ENCODE results near the gene ZNF785. TPM values are rescaled to one million over a fixed set of nuclear protein-coding genes. Genes with fewer than 3 reads are reported as not detected.
A peak's percentile ranks its signal among the peaks of the same experiment; 100 is the strongest.

The ZNF785 gene
- total RNA-seq, 1 experiment from 2014 or later = 2.8 TPM

GRCh38 chr16:30569281-30569680, 16.2 kb downstream of the ZNF785 start:
- no peak for DNase-seq (ENCODE audit: low read depth)
- in situ Hi-C loops (cut with HindIII; ENCODE audit: low pct_unique_long_range_greater_than_20kb, low sequenced_read_pairs) = no loop called here

DNA sequence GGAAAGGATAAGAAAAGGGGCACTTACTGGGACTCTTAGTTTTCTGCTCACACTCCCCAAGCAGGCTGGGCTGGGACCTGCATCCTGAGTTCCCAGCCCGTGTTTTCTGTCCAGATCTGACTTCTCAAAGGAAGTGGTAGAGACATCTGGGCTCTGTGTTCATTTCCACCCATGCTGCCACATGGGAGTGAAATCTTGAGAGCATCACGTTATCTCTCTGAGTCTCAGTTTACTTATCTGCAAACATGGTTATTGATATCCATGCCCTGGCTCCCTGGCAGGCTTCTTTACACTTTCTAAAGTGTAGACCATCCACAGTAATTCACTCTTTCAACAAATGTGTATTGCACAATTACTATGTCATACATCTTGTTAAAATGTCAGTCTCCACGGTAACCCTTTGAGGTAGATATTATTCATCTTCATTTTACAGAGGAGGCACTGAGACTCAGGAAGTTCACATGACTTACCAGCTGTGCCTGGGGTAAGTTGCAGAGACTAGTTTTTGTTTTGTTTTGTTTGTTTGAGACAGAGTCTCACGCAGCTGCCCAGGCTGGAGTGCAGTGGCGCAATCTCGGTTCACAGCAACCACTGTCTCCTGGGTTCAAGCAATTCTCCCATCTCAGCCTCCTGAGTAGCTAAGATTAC, 17.4 kb downstream of the ZNF785 start:
- in situ Hi-C loops (cut with HindIII; ENCODE audit: low pct_unique_long_range_greater_than_20kb, low sequenced_read_pairs) = no loop called here
- DNase-seq (ENCODE audit: low read depth) = peak; percentile 39

- DNase-seq (ENCODE audit: low read depth) = peak; percentile 65
- in situ Hi-C loops (cut with HindIII; ENCODE audit: low pct_unique_long_range_greater_than_20kb, low sequenced_read_pairs) = no loop called here
Measured at GRCh38 chr16:30567160-30567990, 18.1 kb downstream of the ZNF785 start.

- DNase-seq (ENCODE audit: low read depth) = no peak
- in situ Hi-C loops (cut with HindIII; ENCODE audit: low pct_unique_long_range_greater_than_20kb, low sequenced_read_pairs) = no loop called here
Measured at GRCh38 chr16:30566531-30566930, 19.0 kb downstream of the ZNF785 start.

GRCh38 chr16:30565984-30566383, 19.5 kb downstream of the ZNF785 start:
- in situ Hi-C loops (cut with HindIII; ENCODE audit: low pct_unique_long_range_greater_than_20kb, low sequenced_read_pairs) = no loop called here

GRCh38 chr16:30565526-30565925, 20.0 kb downstream of the ZNF785 start:
- DNase-seq (ENCODE audit: low read depth) = no peak
- in situ Hi-C loops (cut with HindIII; ENCODE audit: low pct_unique_long_range_greater_than_20kb, low sequenced_read_pairs) = no loop called here

More at GRCh38 chr16:30565984-30566383, 19.5 kb downstream of the ZNF785 start:
- DNase-seq (ENCODE audit: low read depth) = no peak

GRCh38 chr16:30562021-30562420, 23.5 kb downstream of the ZNF785 start:
- no peak for DNase-seq (ENCODE audit: low read depth)
- in situ Hi-C loops (cut with HindIII; ENCODE audit: low pct_unique_long_range_greater_than_20kb, low sequenced_read_pairs) = no loop called here

DNA sequence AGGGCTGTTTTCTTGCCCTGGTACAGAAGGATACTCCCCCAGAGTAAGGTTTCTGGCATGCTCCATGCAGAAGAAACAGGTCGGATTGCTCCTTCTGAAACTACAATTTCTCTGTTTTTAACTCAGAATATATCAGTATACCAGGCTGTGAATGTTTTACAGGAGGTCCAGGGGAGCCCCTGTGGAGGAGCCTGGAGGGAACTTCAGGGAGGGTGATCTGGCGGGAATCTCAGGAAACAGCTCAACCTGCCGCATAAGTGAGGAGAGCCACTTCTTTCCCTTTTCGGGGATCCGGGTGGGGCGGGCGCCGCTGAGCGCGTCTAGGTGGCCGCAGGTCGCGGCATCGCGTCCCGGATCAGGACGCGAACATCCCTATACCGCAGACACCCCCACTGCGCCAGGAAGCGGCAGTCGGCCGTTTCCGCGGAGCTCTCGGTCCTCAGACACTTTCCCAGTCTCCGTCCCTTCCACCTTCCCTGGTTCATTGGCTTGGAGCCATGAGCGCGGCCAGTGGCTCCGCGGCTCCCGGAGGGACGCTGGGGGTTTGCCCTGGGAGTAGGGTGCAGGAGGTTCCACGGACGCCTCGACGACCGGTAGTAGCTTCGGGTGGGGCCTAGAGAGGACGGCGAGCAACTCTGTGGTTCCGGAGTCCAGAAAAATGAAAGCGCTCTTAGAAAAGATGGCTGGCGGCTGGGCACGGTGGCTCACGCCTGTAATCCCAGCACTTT, 24.2 kb downstream of the ZNF785 start:
- in situ Hi-C loops (cut with HindIII; ENCODE audit: low pct_unique_long_range_greater_than_20kb, low sequenced_read_pairs) = no loop called here
- DNase-seq (ENCODE audit: low read depth) = no peak

GRCh38 chr16:30559690-30560089, 25.8 kb downstream of the ZNF785 start:
- in situ Hi-C loops (cut with HindIII; ENCODE audit: low pct_unique_long_range_greater_than_20kb, low sequenced_read_pairs) = no loop called here

DNA sequence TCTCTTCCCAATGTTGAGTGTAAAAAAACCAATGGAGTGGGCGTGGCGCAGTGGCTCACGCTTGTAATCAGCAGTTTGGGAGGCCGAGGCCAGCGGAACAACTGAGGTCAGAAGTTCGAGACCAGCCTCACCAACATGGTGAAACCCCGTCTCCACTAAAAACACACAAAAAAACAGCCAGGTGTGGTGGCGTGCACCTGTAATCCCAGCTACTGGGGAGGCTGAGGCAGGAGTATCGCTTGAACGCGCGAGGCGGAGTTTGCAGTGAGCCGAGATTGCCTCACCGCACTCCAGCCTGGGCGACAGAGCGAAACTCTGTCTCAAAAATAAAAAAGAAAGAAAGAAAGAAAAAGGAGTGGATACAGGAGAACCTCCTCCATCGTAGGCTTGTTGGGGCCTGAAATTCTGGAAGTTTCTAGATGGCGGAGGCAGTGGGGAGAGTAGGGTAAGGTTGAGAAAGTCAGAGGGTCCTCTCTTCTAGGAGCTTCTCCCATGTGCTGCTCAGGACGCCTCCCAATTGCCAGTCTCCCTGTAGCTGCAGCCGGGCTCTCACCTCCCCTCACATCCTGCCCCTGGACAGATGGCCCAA, 26.6 kb downstream of the ZNF785 start:
- no peak for DNase-seq (ENCODE audit: low read depth)
- in situ Hi-C loops (cut with HindIII; ENCODE audit: low pct_unique_long_range_greater_than_20kb, low sequenced_read_pairs) = no loop called here

More at GRCh38 chr16:30559690-30560089, 25.8 kb downstream of the ZNF785 start:
- no peak for DNase-seq (ENCODE audit: low read depth)

GRCh38 chr16:30557957-30558788, 27.3 kb downstream of the ZNF785 start, which contains the start of gene ZNF764:
TSS of gene ZNF764 (minus strand) at chr16:30558374. CDS start at chr16:30558182, 192 bp downstream.
- in situ Hi-C loops (cut with HindIII; ENCODE audit: low pct_unique_long_range_greater_than_20kb, low sequenced_read_pairs) = no loop called here

GRCh38 chr16:30557707-30557956, 27.9 kb downstream of the ZNF785 start:
- in situ Hi-C loops (cut with HindIII; ENCODE audit: low pct_unique_long_range_greater_than_20kb, low sequenced_read_pairs) = no loop called here
- DNase-seq (ENCODE audit: low read depth) = no peak

More at GRCh38 chr16:30557957-30558788, 27.3 kb downstream of the ZNF785 start, which contains the start of gene ZNF764:
- DNase-seq (ENCODE audit: low read depth) = peak; percentile 99

- no peak for DNase-seq (ENCODE audit: low read depth)
- in situ Hi-C loops (cut with HindIII; ENCODE audit: low pct_unique_long_range_greater_than_20kb, low sequenced_read_pairs) = no loop called here
Measured at GRCh38 chr16:30556125-30556473, 29.4 kb downstream of the ZNF785 start.

DNA sequence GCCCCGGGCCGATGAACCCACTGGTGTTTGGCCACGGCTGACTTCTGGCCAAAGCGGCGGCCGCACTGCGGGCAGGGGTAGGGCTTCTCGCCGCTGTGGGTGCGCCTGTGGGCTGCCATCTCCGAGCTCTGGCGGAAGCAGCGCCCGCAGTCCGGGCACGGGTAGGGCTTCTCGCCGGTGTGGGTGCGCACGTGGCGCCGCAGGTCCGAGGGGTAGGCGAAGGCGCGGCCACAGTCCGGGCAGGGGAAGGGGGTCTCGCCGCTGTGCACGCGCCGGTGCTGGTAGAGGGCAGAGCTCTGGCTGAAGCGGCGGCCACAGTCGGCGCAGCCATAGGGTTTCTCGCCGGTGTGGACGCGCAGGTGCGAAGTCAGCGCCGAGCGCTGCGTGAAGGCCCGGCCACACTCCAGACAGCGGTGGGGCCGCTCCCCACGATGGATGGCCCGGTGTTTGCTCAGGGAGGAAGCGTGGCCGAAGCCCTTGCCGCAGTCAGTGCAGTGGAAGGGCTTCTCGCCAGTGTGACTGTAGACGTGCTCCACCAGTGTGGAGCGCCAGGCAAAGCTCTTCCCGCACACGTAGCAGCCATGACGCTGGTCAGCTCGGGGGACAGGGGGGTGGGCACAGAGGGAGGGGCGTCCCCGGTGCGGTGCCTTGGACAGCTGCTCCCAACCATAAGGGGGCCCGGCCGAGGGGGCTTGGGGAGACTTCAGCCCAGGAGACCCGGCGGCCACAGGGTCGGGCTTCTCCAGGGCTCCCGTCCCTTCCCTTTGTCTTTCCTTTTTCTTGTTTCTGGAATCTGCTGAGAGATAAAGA, 30.0 kb downstream of the ZNF785 start:
- DNase-seq (ENCODE audit: low read depth) = no peak
- in situ Hi-C loops (cut with HindIII; ENCODE audit: low pct_unique_long_range_greater_than_20kb, low sequenced_read_pairs) = no loop called here

DNA sequence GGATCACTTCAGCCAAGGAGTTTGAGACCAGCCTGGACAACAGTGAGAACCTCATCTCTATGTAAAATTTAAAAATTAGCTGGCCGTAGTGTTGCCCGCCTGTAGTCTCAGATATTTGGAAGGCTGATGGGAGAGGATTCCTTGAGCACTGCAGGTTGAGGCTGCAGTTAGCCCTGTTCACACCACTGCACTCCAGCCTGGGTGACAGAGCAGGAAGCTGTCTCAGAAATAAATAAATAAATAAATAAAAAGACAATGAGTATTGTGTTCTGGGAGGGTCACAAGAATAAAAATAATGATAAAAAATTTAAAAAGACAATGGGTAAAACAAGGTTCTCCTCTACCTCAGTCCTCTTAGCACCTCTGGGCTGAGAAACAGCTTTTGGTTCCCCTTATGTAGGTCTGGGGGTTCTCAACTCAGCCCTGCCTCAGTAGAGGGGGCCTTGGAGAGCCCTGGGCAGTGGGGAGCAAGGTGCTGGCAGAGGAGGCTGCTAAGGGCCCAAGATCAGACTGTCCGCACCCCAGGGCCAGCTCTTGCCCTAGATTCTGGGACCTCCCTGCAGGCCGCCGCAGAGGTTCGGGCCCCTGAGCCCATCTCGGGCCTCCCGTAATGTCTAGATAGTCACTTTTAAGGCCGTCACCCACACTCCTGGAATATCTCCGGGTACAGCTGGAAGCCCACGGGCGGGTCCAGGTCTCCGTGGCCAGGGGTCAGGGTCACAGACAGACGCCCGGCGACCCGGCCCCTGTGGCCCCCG, 30.8 kb downstream of the ZNF785 start:
- DNase-seq (ENCODE audit: low read depth) = no peak
- in situ Hi-C loops (cut with HindIII; ENCODE audit: low pct_unique_long_range_greater_than_20kb, low sequenced_read_pairs) = no loop called here

- DNase-seq (ENCODE audit: low read depth) = no peak
- in situ Hi-C loops (cut with HindIII; ENCODE audit: low pct_unique_long_range_greater_than_20kb, low sequenced_read_pairs) = no loop called here
Measured at GRCh38 chr16:30553393-30553899, 32.1 kb downstream of the ZNF785 start.
